H1 (cell line): ENCODE data around the gene CIT. TPM values are rescaled to one million over a fixed set of nuclear protein-coding genes. Genes with fewer than 3 reads are reported as not detected.

ENCODE experiments used
- CTCF ChIA-PET: fragments of 300-600 bp; sonication (Branson Sonifier 250); formaldehyde crosslinking; loops from one replicate; lab custom pipeline; 2021; ENCODE audit not compliant: partially characterized antibody; lab: Charles Lee
- POLR2A ChIA-PET: fragments of 300-600 bp; sonication (Branson Sonifier 250); formaldehyde crosslinking; loops from one replicate; lab custom pipeline; 2021; ENCODE audit warnings: inconsistent platforms; ENCODE audit not compliant: partially characterized antibody; lab: Charles Lee
- DNase-seq, 2 experiments: peaks; one replicate each; pipeline versions ENCODE4 v3.0.0 to v3.0.0-alpha.2; 2010 to 2022; ENCODE audit warnings: low spot score in 2 of 2, low read depth in 1 of 2, mixed read lengths in 1 of 2
- FAIRE-seq: peaks from 2 replicates; lab custom pipeline; 2011; peaks lifted over from hg19 to GRCh38; lab: Jason Lieb, UNC
- H2AFZ ChIP-seq: 2 replicates; pipeline ENCODE4 v1.8.1; 2012; ENCODE audit warnings: low read length, inconsistent platforms
- H2AK5ac ChIP-seq: 2 replicates; pipeline ENCODE4 v1.6.1; 2013; ENCODE audit warnings: low read depth, low read length
- H2BK120ac ChIP-seq: replicated peaks from 2 replicates; pipeline ENCODE3; 2013; ENCODE audit warnings: low read depth, low read length, inconsistent platforms
- H2BK12ac ChIP-seq: 2 replicates; pipeline ENCODE4 v1.6.1; 2013; ENCODE audit warnings: low read depth, low read length
- H2BK15ac ChIP-seq: 2 replicates; pipeline ENCODE4 v1.6.1; 2013; ENCODE audit warnings: low read length
- H2BK20ac ChIP-seq: 2 replicates; pipeline ENCODE4 v1.6.1; 2013; ENCODE audit warnings: low read length
- H2BK5ac ChIP-seq: 2 replicates; pipeline ENCODE4 v1.6.1; 2013; ENCODE audit warnings: low read depth, low read length
- H3K14ac ChIP-seq: 2 replicates; pipeline ENCODE4 v1.6.1; 2013; ENCODE audit warnings: inconsistent platforms; ENCODE audit not compliant: insufficient read length
- H3K18ac ChIP-seq: 2 replicates; pipeline ENCODE4 v1.6.1; 2013; ENCODE audit warnings: low read length; ENCODE audit errors: extremely low read depth
- H3K23ac ChIP-seq: 2 replicates; pipeline ENCODE4 v1.6.1; 2013; ENCODE audit warnings: inconsistent platforms; ENCODE audit not compliant: insufficient read length
- H3K23me2 ChIP-seq: 2 replicates; pipeline ENCODE4 v1.6.1; 2013; ENCODE audit warnings: low read depth, low read length
- H3K27ac ChIP-seq: 2 replicates; pipeline ENCODE4 v1.6.1; 2011; ENCODE audit warnings: low read depth, low read length, inconsistent platforms
- H3K27me3 ChIP-seq, 4 experiments: replicated peaks in 1 of 4; 1 replicate in 1 of 4; 2 replicates in 3 of 4; pipeline versions ENCODE4 v1.6.1 to v1.8.1; 2011 to 2013; ENCODE audit warnings: low read length in 3 of 4, mild to moderate bottlenecking in 3 of 4, inconsistent platforms in 2 of 4, mixed read lengths in 2 of 4, moderate library complexity in 1 of 4; ENCODE audit not compliant: control insufficient read depth in 3 of 4, insufficient read depth in 3 of 4; ENCODE audit errors: extremely low read depth in 1 of 4
- H3K36me3 ChIP-seq, 4 experiments: 2 replicates each; pipeline versions ENCODE4 v1.6.1 to v1.8.1; 2011 to 2013; ENCODE audit warnings: mild to moderate bottlenecking in 4 of 4, low read length in 3 of 4, moderate library complexity in 2 of 4, control low read depth in 1 of 4, inconsistent platforms in 1 of 4; ENCODE audit not compliant: insufficient read depth in 4 of 4, control insufficient read depth in 2 of 4
- H3K4ac ChIP-seq: replicated peaks from 2 replicates; pipeline ENCODE3; 2013; ENCODE audit warnings: low read length, low read depth, mixed read lengths, inconsistent platforms; ENCODE audit not compliant: insufficient read length
- H3K4me1 ChIP-seq, 4 experiments: replicated peaks in 1 of 4; 1 replicate in 1 of 4; 2 replicates in 3 of 4; pipeline versions ENCODE4 v1.6.1 to v1.8.1; 2011 to 2013; ENCODE audit warnings: low read length in 3 of 4, inconsistent platforms in 2 of 4, mixed read lengths in 1 of 4; ENCODE audit not compliant: insufficient read depth in 4 of 4, control insufficient read depth in 3 of 4
- H3K4me2 ChIP-seq, 2 experiments: 2 replicates each; pipeline versions ENCODE4 v1.6.1 to v1.8.1; 2011 to 2013; ENCODE audit warnings: low read depth in 2 of 2, low read length in 2 of 2, control low read depth in 1 of 2, inconsistent platforms in 1 of 2, mild to moderate bottlenecking in 1 of 2; ENCODE audit not compliant: insufficient read depth in 1 of 2
- H3K4me3 ChIP-seq, 4 experiments: fragments of 200-600, 300-600 bp in 1 of 4; sonication (generic), shearing (Covaris generic), sonication (Bioruptor Twin) in 1 of 4; 2 replicates each; pipeline versions ENCODE4 v1.5.1 to v1.8.1; 2011 to 2016; ENCODE audit warnings: low read length in 4 of 4, low read depth in 3 of 4, control low read depth in 2 of 4, inconsistent platforms in 2 of 4, mild to moderate bottlenecking in 2 of 4, mixed read lengths in 1 of 4, moderate library complexity in 1 of 4; ENCODE audit not compliant: insufficient read depth in 2 of 4; ENCODE audit errors: extremely low read depth in 1 of 4
- H3K56ac ChIP-seq: replicated peaks from 2 replicates; pipeline ENCODE3; 2013; ENCODE audit warnings: low read depth, mild to moderate bottlenecking, mixed read lengths, low read length, inconsistent platforms; ENCODE audit not compliant: insufficient read length
- H3K79me1 ChIP-seq: 2 replicates; pipeline ENCODE4 v1.6.1; 2013; ENCODE audit warnings: low read depth, low read length, control low read depth
- H3K79me2 ChIP-seq, 2 experiments: 2 replicates each; pipeline versions ENCODE4 v1.6.1 to v1.8.1; 2012 to 2013; ENCODE audit warnings: low read length in 2 of 2, mild to moderate bottlenecking in 2 of 2, inconsistent platforms in 1 of 2; ENCODE audit not compliant: insufficient read depth in 2 of 2, control insufficient read depth in 1 of 2
- H3K9ac ChIP-seq, 4 experiments: replicated peaks in 1 of 4; 1 replicate in 1 of 4; 2 replicates in 3 of 4; pipeline versions ENCODE4 v1.6.1 to v1.8.1; 2011 to 2013; ENCODE audit warnings: low read depth in 3 of 4, low read length in 3 of 4, control low read depth in 2 of 4, mild to moderate bottlenecking in 2 of 4, moderate library complexity in 2 of 4, inconsistent platforms in 1 of 4; ENCODE audit errors: extremely low read depth in 1 of 4
- H3K9me3 ChIP-seq, 2 experiments: 2 replicates each; pipeline versions ENCODE4 v1.6.1 to v1.8.1; 2012 to 2013; ENCODE audit warnings: mild to moderate bottlenecking in 2 of 2, moderate library complexity in 2 of 2, control low read depth in 1 of 2, inconsistent platforms in 1 of 2, low read depth in 1 of 2, low read length in 1 of 2, mixed read lengths in 1 of 2; ENCODE audit not compliant: insufficient read depth in 2 of 2
- H4K20me1 ChIP-seq, 2 experiments: replicated peaks in 1 of 2; 2 replicates each; pipeline versions ENCODE3 to v1.8.1; 2011 to 2013; ENCODE audit warnings: inconsistent platforms in 2 of 2, low read length in 2 of 2, mild to moderate bottlenecking in 1 of 2; ENCODE audit not compliant: insufficient read depth in 2 of 2, control insufficient read depth in 1 of 2
- H4K5ac ChIP-seq: 2 replicates; pipeline ENCODE4 v1.6.1; 2013; ENCODE audit warnings: low read length, low read depth, mixed read lengths, inconsistent platforms; ENCODE audit not compliant: insufficient read length
- H4K8ac ChIP-seq: 2 replicates; pipeline ENCODE4 v1.8.0; 2013; ENCODE audit warnings: mild to moderate bottlenecking, moderate library complexity, low read length, inconsistent platforms; ENCODE audit not compliant: insufficient read depth; ENCODE audit errors: extremely low read depth
- H4K91ac ChIP-seq: replicated peaks from 2 replicates; pipeline ENCODE3; 2013; ENCODE audit warnings: low read length, mixed read lengths, inconsistent platforms; ENCODE audit not compliant: insufficient read length
- KDM4A ChIP-seq: IDR thresholded peaks from one replicate; pipeline ENCODE4 v1.7.1; 2012; ENCODE audit warnings: low read depth, mild to moderate bottlenecking, moderate library complexity, low read length, inconsistent platforms; ENCODE audit not compliant: severe bottlenecking
- POLR2AphosphoS5 ChIP-seq: IDR thresholded peaks from 2 replicates; pipeline ENCODE4 v1.6.1; 2011; ENCODE audit warnings: low read depth, low read length
- USF2 ChIP-seq: IDR thresholded peaks from 2 replicates; pipeline ENCODE4 v1.6.1; 2011; ENCODE audit warnings: low read length, improper control_type of control experiment
- ZNF274 ChIP-seq: IDR thresholded peaks from 2 replicates; pipeline ENCODE4 v1.7.0; 2012; ENCODE audit warnings: low read length, borderline replicate concordance; ENCODE audit errors: extremely low read depth
- WGBS, 2 experiments: shearing (Covaris generic) in 1 of 2; methylation state at CpG; one replicate each; pipeline versions ENCODE4 v1.1.6 to v1.1.7; 2013 to 2015; ENCODE audit warnings: low lambda C conversion rate in 2 of 2, mixed read lengths in 2 of 2, inconsistent platforms in 1 of 2, low coverage in 1 of 2, missing lambda C conversion rate in 1 of 2; ENCODE audit not compliant: insufficient replicate concordance in 2 of 2, insufficient coverage in 1 of 2, insufficient read length in 1 of 2; ENCODE audit errors: extremely low coverage in 1 of 2, missing lambda C conversion rate in 1 of 2; 5-methylcytosine and 5-hydroxymethylcytosine counted together
- polyA plus RNA-seq, 7 experiments: library from polyadenylated mRNA; depleted of rRNA in 3 of 7; stranded (reverse) in 5 of 7; unstranded in 2 of 7; fragments of >200 nt in 5 of 7; fragments of 200-250 nt in 2 of 7; gene quantifications; 1 replicate in 5 of 7; 2 replicates in 1 of 7; 4 replicates in 1 of 7; pipeline versions ENCODE4 v1.2.1 to v1.2.3, GENCODE V29; 2011 to 2013; ENCODE audit warnings: missing spikeins in 2 of 7, mixed read lengths in 2 of 7
- total RNA-seq: library from RNA; stranded (reverse); fragmentation: NEBNext Ultra II Directional; extraction: Animal tissue kit (Norgen Biotek cat#: 25700); gene quantifications from 2 replicates; pipeline ENCODE4 v1.2.1, GENCODE V29; 2021

The CIT gene
- total and polyA plus RNA-seq, 2 of the 8 experiments (the other 6 are each of a cell fraction or from before 2014, with no cell fraction given): 17.1 to 60.9 TPM

- Histone ChIP-seq H3K4me3 (no peak overlapping the region), H3K23ac (no peak overlapping the region), H4K8ac (no peak overlapping the region), H2AK5ac (no peak overlapping the region), H3K4me2 (no peak overlapping the region), H3K4me1 (no peaks in the 10 kb centered on the region), H3K18ac (no peak overlapping the region), H3K56ac (no peak overlapping the region), H4K20me1 (no peaks in the 10 kb centered on the region), H3K36me3 (no peaks in the 10 kb centered on the region; a peak in 1 of 8 replicates), H3K14ac (no peak overlapping the region), H3K79me1 (no peaks in the 10 kb centered on the region), H3K27me3 (no peaks in the 10 kb centered on the region), H3K9me3 (peaks cover 5 to 6% of the 10 kb centered on the region in 2 experiments; a peak in 1 of 4 replicates), H3K9ac (no peak overlapping the region), H3K79me2 (no peaks in the 10 kb centered on the region), H3K27ac (no peak overlapping the region), H4K5ac (no peak overlapping the region), H3K23me2 (no peaks in the 10 kb centered on the region), H3K4ac (no peak overlapping the region), H4K91ac (no peak overlapping the region), H2BK5ac (no peak overlapping the region), H2BK120ac (no peak overlapping the region), H2BK20ac (no peak overlapping the region)
- ChIA-PET CTCF (interaction anchor here (0.6 to 4.9 kb wide), 2 partner anchors 12 to 1323 kb away, joined by 4 to 22 read pairs; no protein-coding TSS in a partner anchor), POLR2A (interaction anchor here (0.9 kb wide), 1 partner anchor 16 kb away, joined by 4 read pairs; no protein-coding TSS in a partner anchor)
- DNase-seq (no peak), FAIRE-seq (no peak)
- 95% methylated on average over 13 of the region's 13 CpGs; no CpG with 5 or more reads in 1 of the 2 experiments for WGBS, 2 experiments
- no peak for TF ChIP-seq USF2
- TF ChIP-seq POLR2AphosphoS5: no peak
- no peak for TF ChIP-seq ZNF274
- no peak for TF ChIP-seq KDM4A
- TF ChIP-seq, all 59 proteins: peak for 0
- H2BK12ac ChIP-seq: no peak overlapping the region
- H2BK15ac ChIP-seq: no peak overlapping the region
- no peak overlapping the region for H2AFZ ChIP-seq
Observed at GRCh38 chr12:119915894-119916510, 38.9 kb upstream of the CIT start.
